GM23338 (cell line): ENCODE measurements around the gene PITX1. TPM values are rescaled to one million over a fixed set of nuclear protein-coding genes. Genes with fewer than 3 reads are reported as not detected.

Experiments
- ATAC-seq: fragments of 200-7000 bp; cut with Tn5 transposase; 3 replicates; pipeline ENCODE4 v1.9.1; 2020
- DNase-seq: peaks from one replicate; pipeline ENCODE4 v3.0.0-alpha.2; 2015; ENCODE audit warnings: low spot score
- H2AFZ ChIP-seq: fragments of 200-600 bp; sonication (generic); 2 replicates; pipeline ENCODE4 v1.8.0; 2016; ENCODE audit warnings: antibody characterized with exemption, mild to moderate bottlenecking, moderate library complexity
- H3F3A ChIP-seq: fragments of 200-600 bp; sonication (generic); replicated peaks from 2 replicates; pipeline ENCODE4 v1.8.0; 2017; ENCODE audit warnings: antibody characterized with exemption, mixed run types, low read depth
- H3K27ac ChIP-seq: fragments of 200-600 bp; sonication (generic); 2 replicates; pipeline ENCODE4 v1.6.1; 2016; ENCODE audit warnings: low read depth
- H3K27me3 ChIP-seq: fragments of 200-600 bp; sonication (generic); 2 replicates; pipeline ENCODE4 v1.8.0; 2016; ENCODE audit warnings: mild to moderate bottlenecking, mixed run types, moderate library complexity; ENCODE audit not compliant: insufficient read depth
- H3K36me3 ChIP-seq: fragments of 200-600 bp; sonication (generic); 2 replicates; pipeline ENCODE4 v1.8.0; 2016; ENCODE audit warnings: mild to moderate bottlenecking; ENCODE audit not compliant: insufficient read depth
- H3K4me1 ChIP-seq: fragments of 200-600 bp; sonication (generic); 2 replicates; pipeline ENCODE4 v1.8.0; 2016; ENCODE audit warnings: mild to moderate bottlenecking, moderate library complexity; ENCODE audit not compliant: insufficient read depth
- H3K4me2 ChIP-seq: fragments of 200-600 bp; sonication (generic); 2 replicates; pipeline ENCODE4 v1.7.1; 2017; ENCODE audit warnings: mixed run types
- H3K4me3 ChIP-seq: fragments of 200-600 bp; sonication (generic); 2 replicates; pipeline ENCODE4 v1.6.1; 2016; ENCODE audit warnings: mixed run types
- H3K79me2 ChIP-seq: fragments of 200-600 bp; sonication (generic); replicated peaks from 2 replicates; pipeline ENCODE4 v1.8.0; 2017; ENCODE audit warnings: mild to moderate bottlenecking; ENCODE audit not compliant: insufficient read depth
- H3K9me2 ChIP-seq: fragments of 200-600 bp; sonication (generic); 2 replicates; pipeline ENCODE4 v1.8.0; 2017; ENCODE audit not compliant: insufficient read depth
- H4K20me1 ChIP-seq: fragments of 200-600 bp; sonication (generic); replicated peaks from 2 replicates; pipeline ENCODE4 v1.8.0; 2017; ENCODE audit warnings: mild to moderate bottlenecking; ENCODE audit not compliant: insufficient read depth
- H3K27ac Mint-ChIP-seq: 2 replicates; pipeline ENCODE4 v1.8.0; 2020; ENCODE audit warnings: inconsistent platforms, mild to moderate bottlenecking, moderate library complexity, mixed read lengths
- H3K27me3 Mint-ChIP-seq: 3 replicates; pipeline ENCODE4 v1.8.0; 2022; ENCODE audit warnings: low read depth, mild to moderate bottlenecking, moderate library complexity, mixed read lengths, inconsistent platforms; ENCODE audit not compliant: insufficient read depth, poor library complexity
- H3K36me3 Mint-ChIP-seq: 3 replicates; pipeline ENCODE4 v1.8.0; 2021; ENCODE audit warnings: low read depth, mild to moderate bottlenecking, inconsistent platforms, moderate library complexity, mixed read lengths
- H3K4me1 Mint-ChIP-seq: 3 replicates; pipeline ENCODE4 v1.8.0; 2020; ENCODE audit warnings: mild to moderate bottlenecking, inconsistent platforms, mixed read lengths
- H3K4me3 Mint-ChIP-seq: 3 replicates; pipeline ENCODE4 v1.8.0; 2021; ENCODE audit warnings: moderate library complexity, mild to moderate bottlenecking, inconsistent platforms, mixed read lengths
- H3K9me3 Mint-ChIP-seq: 3 replicates; pipeline ENCODE4 v1.8.0; 2020; ENCODE audit warnings: moderate library complexity, mild to moderate bottlenecking, inconsistent platforms, mixed read lengths
- CREB1 ChIP-seq: fragments of 250-450 bp; sonication (Bioruptor Pico); IDR thresholded peaks from 2 replicates; pipeline ENCODE4 v1.5.0; 2020; ENCODE audit warnings: low read depth, mild to moderate bottlenecking, moderate library complexity
- EZH2 ChIP-seq: fragments of 200-600 bp; sonication (generic); IDR thresholded peaks from one replicate; pipeline ENCODE4 v1.8.0; 2017; ENCODE audit warnings: antibody characterized with exemption, mild to moderate bottlenecking, low read depth; ENCODE audit not compliant: unreplicated experiment
- EZH2phosphoT487 ChIP-seq: fragments of 200-600 bp; sonication (generic); IDR thresholded peaks from one replicate; pipeline ENCODE4 v1.8.1; 2018; ENCODE audit warnings: antibody characterized with exemption; ENCODE audit not compliant: unreplicated experiment
- JUNB ChIP-seq: IDR thresholded peaks from one replicate; pipeline ENCODE4 v1.6.1; 2016; ENCODE audit warnings: antibody characterized with exemption; ENCODE audit not compliant: unreplicated experiment
- NANOG ChIP-seq: IDR thresholded peaks from 2 replicates; pipeline ENCODE4 v1.6.1; 2016; ENCODE audit warnings: antibody characterized with exemption, borderline replicate concordance
- POLR2AphosphoS5 ChIP-seq: IDR thresholded peaks from 2 replicates; pipeline ENCODE4 v1.6.1; 2016; ENCODE audit warnings: antibody characterized with exemption, low read depth
- STAT1 ChIP-seq: IDR thresholded peaks from one replicate; pipeline ENCODE4 v1.6.1; 2016; ENCODE audit warnings: antibody characterized with exemption; ENCODE audit not compliant: unreplicated experiment
- ZNF114 ChIP-seq: fragments of 250-450 bp; sonication (Bioruptor Pico); IDR thresholded peaks from 2 replicates; pipeline ENCODE4 v1.5.0; 2020; ENCODE audit warnings: mild to moderate bottlenecking, moderate library complexity
- ZNF331 ChIP-seq: fragments of 250-450 bp; sonication (Bioruptor Pico); IDR thresholded peaks from 2 replicates; pipeline ENCODE4 v1.5.0; 2020; ENCODE audit warnings: low read depth, mild to moderate bottlenecking, moderate library complexity
- polyA plus RNA-seq: library from polyadenylated mRNA; unstranded; fragments of >200 nt; fragmentation: Nextera tagmentation; extraction: Ambion mirVana; gene quantifications from 2 replicates; pipeline ENCODE4 v1.2.1, GENCODE V29; 2016
- total RNA-seq: library from RNA; depleted of rRNA; stranded (reverse); fragments of >200 nt; shearing (Covaris generic); gene quantifications from 2 replicates; pipeline ENCODE4 v1.2.3, GENCODE V29; 2014
- TF ChIP-seq, protein P1 (sequence below): IDR thresholded peaks from 2 replicates; pipeline ENCODE4 v1.6.1; 2016; ENCODE audit warnings: antibody characterized with exemption
- TF ChIP-seq, protein P2 (sequence below), 2 experiments: fragments of 200-600 bp in 1 of 2; sonication (generic) in 1 of 2; conservative IDR thresholded peaks; 2 replicates each; pipeline versions ENCODE4 v1.5.1 to v1.6.1; 2016 to 2017; ENCODE audit warnings: antibody characterized with exemption in 2 of 2, low read depth in 2 of 2, mild to moderate bottlenecking in 2 of 2, moderate library complexity in 1 of 2
- TF ChIP-seq, protein P3 (sequence below): IDR thresholded peaks from one replicate; pipeline ENCODE4 v1.6.1; 2018; ENCODE audit warnings: antibody characterized with exemption; ENCODE audit not compliant: unreplicated experiment
- TF ChIP-seq, protein P4 (sequence below): fragments of 250-450 bp; sonication (Bioruptor Pico); IDR thresholded peaks from 2 replicates; pipeline ENCODE4 v1.5.0; 2020; ENCODE audit warnings: mild to moderate bottlenecking, moderate library complexity

The PITX1 gene
- total and polyA plus RNA-seq, 2 experiments from 2014 or later = not detected

DNA sequence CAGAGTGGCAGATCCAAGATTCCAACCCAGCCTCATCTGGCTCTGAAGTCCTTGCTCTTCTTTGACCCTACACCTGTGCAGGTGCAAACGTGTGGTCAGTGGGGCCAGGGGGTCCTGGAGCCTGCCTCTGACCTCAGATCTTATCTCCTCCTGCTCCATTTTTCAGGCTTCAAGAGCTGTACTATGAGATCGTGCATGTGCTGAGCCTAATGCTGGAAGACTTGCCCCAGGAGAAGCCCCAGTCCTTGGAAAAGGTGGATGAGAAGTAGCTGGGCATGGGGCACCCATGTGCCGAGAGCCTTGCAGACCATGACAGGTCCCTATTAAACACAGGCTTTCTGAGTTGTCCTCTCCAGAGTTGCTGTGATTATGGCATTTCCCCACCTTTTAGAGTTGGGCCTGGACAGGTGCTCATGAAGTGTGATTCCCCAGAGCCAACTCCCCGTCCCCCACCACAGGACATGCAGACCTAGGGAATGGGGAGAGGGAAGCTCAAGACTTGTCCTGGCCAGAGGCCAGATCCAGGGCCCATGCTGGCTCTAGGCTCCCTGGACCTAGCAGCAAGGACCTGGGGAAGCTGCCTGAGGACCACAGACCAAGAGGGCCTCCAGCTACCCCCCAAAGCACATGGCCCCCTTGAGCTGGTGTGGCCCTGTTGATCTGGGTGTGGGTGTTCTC is 22.5 kb downstream of the PITX1 start:
- H2AFZ ChIP-seq = no peak overlapping the region
- H4K20me1 ChIP-seq = no peaks in the 10 kb centered on the region
- H3K27ac ChIP-seq = no peak overlapping the region
- DNase-seq (no peak), ATAC-seq (no peak)
- Mint-ChIP-seq H3K9me3 (no peaks in the 10 kb centered on the region), H3K36me3 (no peaks in the 10 kb centered on the region), H3K4me1 (peaks cover 3% of the 10 kb centered on the region; the same call in 2 of the 3 replicates), H3K27ac (no peak overlapping the region), H3K27me3 (peaks cover 4% of the 10 kb centered on the region), H3K4me3 (no peak overlapping the region)
- no peaks in the 10 kb centered on the region for H3K27me3 ChIP-seq
- H3F3A ChIP-seq = no peaks in the 10 kb centered on the region
- no peaks in the 10 kb centered on the region for H3K4me1 ChIP-seq
- TF ChIP-seq JUNB (no peak), EZH2 (no peak), EZH2phosphoT487 (no peak), CREB1 (CRISPR knock-in tag) (no peak), POLR2AphosphoS5 (no peak), NANOG (no peak), ZNF114 (CRISPR knock-in tag) (no peak), STAT1 (no peak), ZNF331 (CRISPR knock-in tag) (no peak)
- TF ChIP-seq, protein P1, sequence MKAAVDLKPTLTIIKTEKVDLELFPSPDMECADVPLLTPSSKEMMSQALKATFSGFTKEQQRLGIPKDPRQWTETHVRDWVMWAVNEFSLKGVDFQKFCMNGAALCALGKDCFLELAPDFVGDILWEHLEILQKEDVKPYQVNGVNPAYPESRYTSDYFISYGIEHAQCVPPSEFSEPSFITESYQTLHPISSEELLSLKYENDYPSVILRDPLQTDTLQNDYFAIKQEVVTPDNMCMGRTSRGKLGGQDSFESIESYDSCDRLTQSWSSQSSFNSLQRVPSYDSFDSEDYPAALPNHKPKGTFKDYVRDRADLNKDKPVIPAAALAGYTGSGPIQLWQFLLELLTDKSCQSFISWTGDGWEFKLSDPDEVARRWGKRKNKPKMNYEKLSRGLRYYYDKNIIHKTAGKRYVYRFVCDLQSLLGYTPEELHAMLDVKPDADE = no peak
- TF ChIP-seq, protein P2, sequence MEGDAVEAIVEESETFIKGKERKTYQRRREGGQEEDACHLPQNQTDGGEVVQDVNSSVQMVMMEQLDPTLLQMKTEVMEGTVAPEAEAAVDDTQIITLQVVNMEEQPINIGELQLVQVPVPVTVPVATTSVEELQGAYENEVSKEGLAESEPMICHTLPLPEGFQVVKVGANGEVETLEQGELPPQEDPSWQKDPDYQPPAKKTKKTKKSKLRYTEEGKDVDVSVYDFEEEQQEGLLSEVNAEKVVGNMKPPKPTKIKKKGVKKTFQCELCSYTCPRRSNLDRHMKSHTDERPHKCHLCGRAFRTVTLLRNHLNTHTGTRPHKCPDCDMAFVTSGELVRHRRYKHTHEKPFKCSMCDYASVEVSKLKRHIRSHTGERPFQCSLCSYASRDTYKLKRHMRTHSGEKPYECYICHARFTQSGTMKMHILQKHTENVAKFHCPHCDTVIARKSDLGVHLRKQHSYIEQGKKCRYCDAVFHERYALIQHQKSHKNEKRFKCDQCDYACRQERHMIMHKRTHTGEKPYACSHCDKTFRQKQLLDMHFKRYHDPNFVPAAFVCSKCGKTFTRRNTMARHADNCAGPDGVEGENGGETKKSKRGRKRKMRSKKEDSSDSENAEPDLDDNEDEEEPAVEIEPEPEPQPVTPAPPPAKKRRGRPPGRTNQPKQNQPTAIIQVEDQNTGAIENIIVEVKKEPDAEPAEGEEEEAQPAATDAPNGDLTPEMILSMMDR (conservative IDR thresholded peaks at IDR 0.05; ENCODE audit: low read depth in 2 of 2) = no peak
- TF ChIP-seq, protein P3, sequence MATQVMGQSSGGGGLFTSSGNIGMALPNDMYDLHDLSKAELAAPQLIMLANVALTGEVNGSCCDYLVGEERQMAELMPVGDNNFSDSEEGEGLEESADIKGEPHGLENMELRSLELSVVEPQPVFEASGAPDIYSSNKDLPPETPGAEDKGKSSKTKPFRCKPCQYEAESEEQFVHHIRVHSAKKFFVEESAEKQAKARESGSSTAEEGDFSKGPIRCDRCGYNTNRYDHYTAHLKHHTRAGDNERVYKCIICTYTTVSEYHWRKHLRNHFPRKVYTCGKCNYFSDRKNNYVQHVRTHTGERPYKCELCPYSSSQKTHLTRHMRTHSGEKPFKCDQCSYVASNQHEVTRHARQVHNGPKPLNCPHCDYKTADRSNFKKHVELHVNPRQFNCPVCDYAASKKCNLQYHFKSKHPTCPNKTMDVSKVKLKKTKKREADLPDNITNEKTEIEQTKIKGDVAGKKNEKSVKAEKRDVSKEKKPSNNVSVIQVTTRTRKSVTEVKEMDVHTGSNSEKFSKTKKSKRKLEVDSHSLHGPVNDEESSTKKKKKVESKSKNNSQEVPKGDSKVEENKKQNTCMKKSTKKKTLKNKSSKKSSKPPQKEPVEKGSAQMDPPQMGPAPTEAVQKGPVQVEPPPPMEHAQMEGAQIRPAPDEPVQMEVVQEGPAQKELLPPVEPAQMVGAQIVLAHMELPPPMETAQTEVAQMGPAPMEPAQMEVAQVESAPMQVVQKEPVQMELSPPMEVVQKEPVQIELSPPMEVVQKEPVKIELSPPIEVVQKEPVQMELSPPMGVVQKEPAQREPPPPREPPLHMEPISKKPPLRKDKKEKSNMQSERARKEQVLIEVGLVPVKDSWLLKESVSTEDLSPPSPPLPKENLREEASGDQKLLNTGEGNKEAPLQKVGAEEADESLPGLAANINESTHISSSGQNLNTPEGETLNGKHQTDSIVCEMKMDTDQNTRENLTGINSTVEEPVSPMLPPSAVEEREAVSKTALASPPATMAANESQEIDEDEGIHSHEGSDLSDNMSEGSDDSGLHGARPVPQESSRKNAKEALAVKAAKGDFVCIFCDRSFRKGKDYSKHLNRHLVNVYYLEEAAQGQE = no peak
- TF ChIP-seq, protein P4, sequence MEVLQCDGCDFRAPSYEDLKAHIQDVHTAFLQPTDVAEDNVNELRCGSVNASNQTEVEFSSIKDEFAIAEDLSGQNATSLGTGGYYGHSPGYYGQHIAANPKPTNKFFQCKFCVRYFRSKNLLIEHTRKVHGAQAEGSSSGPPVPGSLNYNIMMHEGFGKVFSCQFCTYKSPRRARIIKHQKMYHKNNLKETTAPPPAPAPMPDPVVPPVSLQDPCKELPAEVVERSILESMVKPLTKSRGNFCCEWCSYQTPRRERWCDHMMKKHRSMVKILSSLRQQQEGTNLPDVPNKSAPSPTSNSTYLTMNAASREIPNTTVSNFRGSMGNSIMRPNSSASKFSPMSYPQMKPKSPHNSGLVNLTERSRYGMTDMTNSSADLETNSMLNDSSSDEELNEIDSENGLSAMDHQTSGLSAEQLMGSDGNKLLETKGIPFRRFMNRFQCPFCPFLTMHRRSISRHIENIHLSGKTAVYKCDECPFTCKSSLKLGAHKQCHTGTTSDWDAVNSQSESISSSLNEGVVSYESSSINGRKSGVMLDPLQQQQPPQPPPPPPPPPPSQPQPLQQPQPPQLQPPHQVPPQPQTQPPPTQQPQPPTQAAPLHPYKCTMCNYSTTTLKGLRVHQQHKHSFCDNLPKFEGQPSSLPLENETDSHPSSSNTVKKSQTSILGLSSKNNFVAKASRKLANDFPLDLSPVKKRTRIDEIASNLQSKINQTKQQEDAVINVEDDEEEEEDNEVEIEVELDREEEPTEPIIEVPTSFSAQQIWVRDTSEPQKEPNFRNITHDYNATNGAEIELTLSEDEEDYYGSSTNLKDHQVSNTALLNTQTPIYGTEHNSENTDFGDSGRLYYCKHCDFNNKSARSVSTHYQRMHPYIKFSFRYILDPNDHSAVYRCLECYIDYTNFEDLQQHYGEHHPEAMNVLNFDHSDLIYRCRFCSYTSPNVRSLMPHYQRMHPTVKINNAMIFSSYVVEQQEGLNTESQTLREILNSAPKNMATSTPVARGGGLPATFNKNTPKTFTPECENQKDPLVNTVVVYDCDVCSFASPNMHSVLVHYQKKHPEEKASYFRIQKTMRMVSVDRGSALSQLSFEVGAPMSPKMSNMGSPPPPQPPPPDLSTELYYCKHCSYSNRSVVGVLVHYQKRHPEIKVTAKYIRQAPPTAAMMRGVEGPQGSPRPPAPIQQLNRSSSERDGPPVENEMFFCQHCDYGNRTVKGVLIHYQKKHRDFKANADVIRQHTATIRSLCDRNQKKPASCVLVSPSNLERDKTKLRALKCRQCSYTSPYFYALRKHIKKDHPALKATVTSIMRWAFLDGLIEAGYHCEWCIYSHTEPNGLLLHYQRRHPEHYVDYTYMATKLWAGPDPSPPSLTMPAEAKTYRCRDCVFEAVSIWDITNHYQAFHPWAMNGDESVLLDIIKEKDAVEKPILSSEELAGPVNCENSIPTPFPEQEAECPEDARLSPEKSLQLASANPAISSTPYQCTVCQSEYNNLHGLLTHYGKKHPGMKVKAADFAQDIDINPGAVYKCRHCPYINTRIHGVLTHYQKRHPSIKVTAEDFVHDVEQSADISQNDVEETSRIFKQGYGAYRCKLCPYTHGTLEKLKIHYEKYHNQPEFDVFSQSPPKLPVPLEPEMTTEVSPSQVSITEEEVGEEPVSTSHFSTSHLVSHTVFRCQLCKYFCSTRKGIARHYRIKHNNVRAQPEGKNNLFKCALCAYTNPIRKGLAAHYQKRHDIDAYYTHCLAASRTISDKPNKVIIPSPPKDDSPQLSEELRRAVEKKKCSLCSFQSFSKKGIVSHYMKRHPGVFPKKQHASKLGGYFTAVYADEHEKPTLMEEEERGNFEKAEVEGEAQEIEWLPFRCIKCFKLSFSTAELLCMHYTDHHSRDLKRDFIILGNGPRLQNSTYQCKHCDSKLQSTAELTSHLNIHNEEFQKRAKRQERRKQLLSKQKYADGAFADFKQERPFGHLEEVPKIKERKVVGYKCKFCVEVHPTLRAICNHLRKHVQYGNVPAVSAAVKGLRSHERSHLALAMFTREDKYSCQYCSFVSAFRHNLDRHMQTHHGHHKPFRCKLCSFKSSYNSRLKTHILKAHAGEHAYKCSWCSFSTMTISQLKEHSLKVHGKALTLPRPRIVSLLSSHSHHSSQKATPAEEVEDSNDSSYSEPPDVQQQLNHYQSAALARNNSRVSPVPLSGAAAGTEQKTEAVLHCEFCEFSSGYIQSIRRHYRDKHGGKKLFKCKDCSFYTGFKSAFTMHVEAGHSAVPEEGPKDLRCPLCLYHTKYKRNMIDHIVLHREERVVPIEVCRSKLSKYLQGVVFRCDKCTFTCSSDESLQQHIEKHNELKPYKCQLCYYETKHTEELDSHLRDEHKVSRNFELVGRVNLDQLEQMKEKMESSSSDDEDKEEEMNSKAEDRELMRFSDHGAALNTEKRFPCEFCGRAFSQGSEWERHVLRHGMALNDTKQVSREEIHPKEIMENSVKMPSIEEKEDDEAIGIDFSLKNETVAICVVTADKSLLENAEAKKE (CRISPR knock-in tag) = no peak
- no peak overlapping the region for H3K4me2 ChIP-seq
- H3K79me2 ChIP-seq = no peaks in the 10 kb centered on the region
- no peaks in the 10 kb centered on the region for H3K36me3 ChIP-seq
- H3K9me2 ChIP-seq = no peaks in the 10 kb centered on the region
- no peak overlapping the region for H3K4me3 ChIP-seq
